ENCODE results near the gene F13B. TPM values are rescaled to one million over a fixed set of nuclear protein-coding genes. Genes with fewer than 3 reads are reported as not detected.
"Not testable (repeated sequence)": the region's sequence is repeated elsewhere in the genome, so short reads cannot be mapped to it uniquely, and the experiment has no call there.

The F13B gene
- total RNA-seq, 1 experiment from 2014 or later: not detected

GRCh38 chr1:197049100-197049499, 18.0 kb downstream of the F13B start:
- TF ChIP-seq, protein P1, sequence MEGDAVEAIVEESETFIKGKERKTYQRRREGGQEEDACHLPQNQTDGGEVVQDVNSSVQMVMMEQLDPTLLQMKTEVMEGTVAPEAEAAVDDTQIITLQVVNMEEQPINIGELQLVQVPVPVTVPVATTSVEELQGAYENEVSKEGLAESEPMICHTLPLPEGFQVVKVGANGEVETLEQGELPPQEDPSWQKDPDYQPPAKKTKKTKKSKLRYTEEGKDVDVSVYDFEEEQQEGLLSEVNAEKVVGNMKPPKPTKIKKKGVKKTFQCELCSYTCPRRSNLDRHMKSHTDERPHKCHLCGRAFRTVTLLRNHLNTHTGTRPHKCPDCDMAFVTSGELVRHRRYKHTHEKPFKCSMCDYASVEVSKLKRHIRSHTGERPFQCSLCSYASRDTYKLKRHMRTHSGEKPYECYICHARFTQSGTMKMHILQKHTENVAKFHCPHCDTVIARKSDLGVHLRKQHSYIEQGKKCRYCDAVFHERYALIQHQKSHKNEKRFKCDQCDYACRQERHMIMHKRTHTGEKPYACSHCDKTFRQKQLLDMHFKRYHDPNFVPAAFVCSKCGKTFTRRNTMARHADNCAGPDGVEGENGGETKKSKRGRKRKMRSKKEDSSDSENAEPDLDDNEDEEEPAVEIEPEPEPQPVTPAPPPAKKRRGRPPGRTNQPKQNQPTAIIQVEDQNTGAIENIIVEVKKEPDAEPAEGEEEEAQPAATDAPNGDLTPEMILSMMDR (IDR thresholded peaks at IDR 0.05; ENCODE audit: unreplicated experiment): no peak
- CTCF ChIA-PET: no interaction called here
- DNase-seq: no peak
- Mint-ChIP-seq H3K4me1 (ENCODE audit: low read depth, unreplicated experiment) (peaks cover 10% of the 10 kb centered on the region), H3K27me3 (ENCODE audit: unreplicated experiment) (no peaks in the 10 kb centered on the region), H3K4me3 (ENCODE audit: low read depth, unreplicated experiment) (no peak overlapping the region), H3K36me3 (ENCODE audit: insufficient read depth, unreplicated experiment) (no peaks in the 10 kb centered on the region), H3K27ac (ENCODE audit: unreplicated experiment) (no peak overlapping the region), H3K9me3 (ENCODE audit: low read depth, unreplicated experiment) (peaks cover 4% of the 10 kb centered on the region)
- intact Hi-C loops (cut with micrococcal nuclease; ENCODE audit: unreplicated experiment): no loop called here
- no TSS peak for BruUV-seq (replicated peaks)

GRCh38 chr1:197042676-197043341, 24.3 kb downstream of the F13B start:
- no peak for DNase-seq
- TF ChIP-seq, protein P1 (IDR thresholded peaks at IDR 0.05; ENCODE audit: unreplicated experiment): no peak
- no peak overlapping the region for H3K4me3 Mint-ChIP-seq (ENCODE audit: low read depth, unreplicated experiment)
- H3K27me3 Mint-ChIP-seq (ENCODE audit: unreplicated experiment): no peaks in the 10 kb centered on the region
- H3K4me1 Mint-ChIP-seq (ENCODE audit: low read depth, unreplicated experiment): peaks cover 10% of the 10 kb centered on the region
- BruUV-seq (replicated peaks): no TSS peak
- H3K27ac Mint-ChIP-seq (ENCODE audit: unreplicated experiment): no peak overlapping the region
- intact Hi-C loops (cut with micrococcal nuclease; ENCODE audit: unreplicated experiment): no loop called here
- H3K36me3 Mint-ChIP-seq (ENCODE audit: insufficient read depth, unreplicated experiment): no peaks in the 10 kb centered on the region
- CTCF ChIA-PET: no interaction called here
- H3K9me3 Mint-ChIP-seq (ENCODE audit: low read depth, unreplicated experiment): no peaks in the 10 kb centered on the region

DNA sequence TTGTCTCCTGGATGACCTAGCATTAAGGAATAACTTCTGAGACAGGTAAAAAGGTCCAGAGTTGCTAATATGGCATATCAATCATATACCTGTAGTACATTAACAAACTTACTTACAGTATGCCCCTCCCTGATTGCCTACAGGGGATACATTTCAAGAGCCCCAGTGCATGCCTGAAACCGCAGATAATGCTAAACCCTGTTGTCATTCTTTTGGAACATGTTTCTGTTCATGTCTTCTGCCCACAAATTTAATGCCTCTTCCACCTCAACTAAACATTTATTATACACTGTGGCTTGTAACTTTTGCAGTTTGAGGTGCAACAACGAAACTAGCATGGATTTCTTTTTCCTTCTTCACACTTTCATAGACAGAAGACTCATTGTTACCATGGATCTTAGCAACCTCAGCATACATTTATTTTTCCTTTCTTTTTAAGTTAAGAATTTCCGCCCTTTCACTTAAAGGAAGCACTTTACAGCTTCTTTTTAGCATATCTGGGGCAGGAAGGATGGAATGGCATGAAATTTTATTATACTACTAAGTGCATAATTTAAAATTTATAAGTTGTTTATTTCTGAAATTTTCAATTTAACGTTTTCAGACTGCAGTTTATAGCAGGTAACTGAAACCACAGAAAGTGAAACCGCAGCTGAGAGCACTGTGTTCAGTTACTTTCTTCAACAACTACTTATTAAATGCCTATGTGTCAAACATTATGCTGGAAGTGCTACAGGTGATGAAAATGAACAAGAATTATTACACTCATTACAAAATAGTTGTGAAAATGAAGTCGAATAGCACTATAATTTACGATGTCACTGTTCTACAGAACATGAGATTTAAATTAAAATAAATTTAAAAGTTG, 25.3 kb downstream of the F13B start:
- Mint-ChIP-seq H3K27me3 (ENCODE audit: unreplicated experiment) (no peaks in the 10 kb centered on the region), H3K4me3 (ENCODE audit: low read depth, unreplicated experiment) (no peak overlapping the region), H3K27ac (ENCODE audit: unreplicated experiment) (no peak overlapping the region)

GRCh38 chr1:197036861-197037260, 30.2 kb downstream of the F13B start:
- H3K36me3 Mint-ChIP-seq (ENCODE audit: insufficient read depth, unreplicated experiment): no peaks in the 10 kb centered on the region
- BruUV-seq (replicated peaks): no TSS peak

More for the DNA sequence above, 25.3 kb downstream of the F13B start:
- Mint-ChIP-seq H3K9me3 (ENCODE audit: low read depth, unreplicated experiment) (no peaks in the 10 kb centered on the region), H3K4me1 (ENCODE audit: low read depth, unreplicated experiment) (peaks cover 10% of the 10 kb centered on the region), H3K36me3 (ENCODE audit: insufficient read depth, unreplicated experiment) (no peaks in the 10 kb centered on the region)
- TF ChIP-seq, protein P1 (IDR thresholded peaks at IDR 0.05; ENCODE audit: unreplicated experiment): no peak
- CTCF ChIA-PET: no interaction called here
- intact Hi-C loops (cut with micrococcal nuclease; ENCODE audit: unreplicated experiment): no loop called here
- BruUV-seq (replicated peaks): no TSS peak
- no peak for DNase-seq

GRCh38 chr1:197034631-197035339, 32.3 kb downstream of the F13B start:
- CTCF ChIA-PET: interaction anchor here (0.6 to 1.0 kb wide), 2 partner anchors 10 to 155 kb away, joined by 3 to 4 read pairs; no protein-coding TSS in a partner anchor
- H3K36me3 Mint-ChIP-seq (ENCODE audit: insufficient read depth, unreplicated experiment); H3K27me3 Mint-ChIP-seq (ENCODE audit: unreplicated experiment); H3K4me3 Mint-ChIP-seq (ENCODE audit: low read depth, unreplicated experiment); intact Hi-C loops (cut with micrococcal nuclease; ENCODE audit: unreplicated experiment); BruUV-seq (replicated peaks); H3K9me3 Mint-ChIP-seq (ENCODE audit: low read depth, unreplicated experiment): not testable (repeated sequence)
- H3K4me1 Mint-ChIP-seq (ENCODE audit: low read depth, unreplicated experiment): peaks cover 16% of the 10 kb centered on the region
- DNase-seq: peak; percentile 41
- peak overlapping the region; percentile 21 for H3K27ac Mint-ChIP-seq (ENCODE audit: unreplicated experiment)

More at GRCh38 chr1:197036861-197037260, 30.2 kb downstream of the F13B start:
- Mint-ChIP-seq H3K4me1 (ENCODE audit: low read depth, unreplicated experiment) (peaks cover 16% of the 10 kb centered on the region), H3K4me3 (ENCODE audit: low read depth, unreplicated experiment) (no peak overlapping the region), H3K9me3 (ENCODE audit: low read depth, unreplicated experiment) (no peaks in the 10 kb centered on the region), H3K27me3 (ENCODE audit: unreplicated experiment) (no peaks in the 10 kb centered on the region), H3K27ac (ENCODE audit: unreplicated experiment) (no peak overlapping the region)
- TF ChIP-seq, protein P1 (IDR thresholded peaks at IDR 0.05; ENCODE audit: unreplicated experiment): no peak
- CTCF ChIA-PET: no interaction called here
- DNase-seq: no peak
- intact Hi-C loops (cut with micrococcal nuclease; ENCODE audit: unreplicated experiment): no loop called here
